Left hindlimb (tissue), 1 donor: ENCODE data around the gene TNFAIP8L2.
A peak's percentile ranks its signal among the peaks of the same experiment; 100 is the strongest.
"Not testable (repeated sequence)": the region's sequence is repeated elsewhere in the genome, so short reads cannot be mapped to it uniquely, and the experiment has no call there.

Experiments
- DNase-seq: peaks from one replicate; pipeline ENCODE4 v3.0.0-alpha.2; 2018

Gene TNFAIP8L2

DNA sequence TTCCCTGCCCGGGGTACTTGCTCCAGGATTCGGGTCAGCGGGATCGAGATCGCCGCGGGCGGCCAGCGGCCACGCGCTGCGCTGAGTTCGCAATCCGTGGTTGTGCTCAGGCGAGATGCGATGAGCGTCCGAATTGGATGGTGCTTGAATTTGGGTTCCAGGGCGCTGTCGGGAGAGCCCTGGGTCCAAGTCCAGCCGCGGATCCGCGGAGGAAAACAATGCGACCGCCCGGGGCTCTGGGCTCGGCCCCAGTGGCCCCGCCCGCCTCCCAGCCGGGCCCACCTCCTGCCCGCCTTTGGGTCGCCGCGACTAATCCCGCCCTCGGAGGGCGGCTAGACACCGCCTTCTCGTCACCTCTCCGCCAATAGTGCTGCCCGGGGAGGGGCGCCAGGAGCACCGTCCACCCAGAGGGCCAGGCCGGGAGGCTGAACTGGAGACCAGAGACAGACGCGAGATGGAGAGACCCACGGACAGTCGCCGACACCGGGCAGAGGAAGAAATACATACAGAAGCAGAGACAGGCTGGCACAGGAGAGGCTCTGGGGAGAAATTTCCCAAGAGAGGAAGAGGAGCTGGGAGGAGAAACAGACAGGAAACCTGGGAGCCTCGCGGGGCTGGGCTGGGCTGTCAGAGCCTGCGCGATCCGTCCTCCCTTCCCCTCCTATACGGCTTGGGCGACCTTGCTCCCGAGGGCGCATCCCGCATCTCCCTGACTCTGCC lies 9.9 kb upstream of the TNFAIP8L2 start, which contains the start of gene SEMA6C:
Gene SEMA6C, minus strand, starts transcription at position 220 of the 720 bp plus-strand sequence. CDS start 4,010 bp downstream, outside the sequence.
- peak; percentile 96 for DNase-seq

GRCh38 chr1:151147132-151147503 lies 9.3 kb upstream of the TNFAIP8L2 start:
- no peak for DNase-seq

DNA sequence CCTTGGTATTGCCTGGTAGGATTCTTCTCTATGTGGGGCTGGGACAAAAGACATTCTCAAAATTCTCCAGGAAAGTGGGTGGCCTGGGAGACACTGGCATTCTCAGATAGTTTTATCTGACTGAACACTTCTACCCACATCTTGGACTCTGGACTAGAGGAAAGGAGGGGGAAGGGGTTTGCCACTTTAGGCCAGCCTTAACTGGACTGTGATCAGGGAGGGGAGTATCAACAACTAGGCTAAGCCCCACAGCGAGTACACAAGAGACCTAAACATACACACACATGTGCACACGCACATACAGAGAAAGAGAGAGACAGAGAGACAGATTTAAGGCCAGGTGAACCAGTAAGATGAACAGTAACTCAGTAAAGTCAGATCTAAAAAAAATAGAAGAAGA lies 8.8 kb upstream of the TNFAIP8L2 start:
- no peak for DNase-seq

GRCh38 chr1:151157067-151157531 lies 650 bp downstream of the TNFAIP8L2 start:
- no peak for DNase-seq

GRCh38 chr1:151158326-151158725 lies 1.9 kb downstream of the TNFAIP8L2 start:
- DNase-seq: no peak

DNA sequence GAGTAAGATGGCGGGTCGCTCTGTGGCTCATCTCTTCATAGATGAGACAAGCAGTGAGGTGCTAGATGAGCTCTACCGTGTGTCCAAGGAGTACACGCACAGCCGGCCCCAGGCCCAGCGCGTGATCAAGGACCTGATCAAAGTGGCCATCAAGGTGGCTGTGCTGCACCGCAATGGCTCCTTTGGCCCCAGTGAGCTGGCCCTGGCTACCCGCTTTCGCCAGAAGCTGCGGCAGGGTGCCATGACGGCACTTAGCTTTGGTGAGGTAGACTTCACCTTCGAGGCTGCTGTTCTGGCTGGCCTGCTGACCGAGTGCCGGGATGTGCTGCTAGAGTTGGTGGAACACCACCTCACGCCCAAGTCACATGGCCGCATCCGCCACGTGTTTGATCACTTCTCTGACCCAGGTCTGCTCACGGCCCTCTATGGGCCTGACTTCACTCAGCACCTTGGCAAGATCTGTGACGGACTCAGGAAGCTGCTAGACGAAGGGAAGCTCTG lies 2.4 kb downstream of the TNFAIP8L2 start:
- no peak for DNase-seq

DNA sequence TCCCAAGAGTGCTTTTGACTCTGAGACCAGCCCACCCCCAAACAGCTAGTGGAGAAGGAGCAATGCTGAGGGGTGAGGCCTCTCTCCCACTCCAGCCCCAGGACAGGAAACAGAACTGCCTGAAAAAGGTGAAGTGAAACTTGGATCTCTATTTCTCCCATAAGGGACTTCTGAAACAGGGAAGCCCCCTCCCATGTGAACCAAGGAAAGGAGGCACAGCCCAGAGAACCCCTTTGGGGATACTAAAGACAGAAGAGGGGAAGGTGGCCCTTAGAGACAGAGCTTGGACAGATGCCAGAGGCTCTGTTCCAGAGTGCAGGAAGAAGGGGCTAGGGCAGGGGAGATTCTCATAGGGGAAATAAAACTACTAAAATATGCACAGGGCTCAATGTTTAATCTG lies 2.9 kb downstream of the TNFAIP8L2 start:
- no peak for DNase-seq

DNA sequence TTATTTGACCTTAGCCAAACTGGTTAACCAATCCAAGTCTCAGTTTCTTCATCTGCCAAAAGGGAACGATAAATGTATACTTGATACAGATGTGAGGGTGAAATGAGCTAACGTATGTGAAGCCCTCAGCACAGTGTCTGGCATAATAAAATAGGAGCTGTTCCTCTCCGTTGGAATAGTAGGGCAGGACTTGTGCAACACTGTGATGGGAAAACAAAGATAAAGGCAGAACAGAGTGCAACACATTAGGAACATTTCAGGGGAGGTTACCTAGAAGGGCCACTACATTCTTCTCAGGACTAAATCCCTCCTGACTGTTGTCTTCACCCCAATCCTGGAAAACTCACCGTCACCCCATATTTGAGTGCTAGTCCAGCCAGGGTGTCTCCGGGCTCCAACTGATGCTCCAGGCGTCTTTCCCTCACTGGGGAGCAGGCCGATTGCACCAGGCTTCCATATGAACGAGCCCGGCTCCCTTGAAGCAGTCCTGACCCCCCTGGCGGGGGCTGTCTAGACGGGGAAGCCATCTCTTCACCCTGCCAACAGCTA lies 8.4 kb downstream of the TNFAIP8L2 start:
- no peak for DNase-seq

DNA sequence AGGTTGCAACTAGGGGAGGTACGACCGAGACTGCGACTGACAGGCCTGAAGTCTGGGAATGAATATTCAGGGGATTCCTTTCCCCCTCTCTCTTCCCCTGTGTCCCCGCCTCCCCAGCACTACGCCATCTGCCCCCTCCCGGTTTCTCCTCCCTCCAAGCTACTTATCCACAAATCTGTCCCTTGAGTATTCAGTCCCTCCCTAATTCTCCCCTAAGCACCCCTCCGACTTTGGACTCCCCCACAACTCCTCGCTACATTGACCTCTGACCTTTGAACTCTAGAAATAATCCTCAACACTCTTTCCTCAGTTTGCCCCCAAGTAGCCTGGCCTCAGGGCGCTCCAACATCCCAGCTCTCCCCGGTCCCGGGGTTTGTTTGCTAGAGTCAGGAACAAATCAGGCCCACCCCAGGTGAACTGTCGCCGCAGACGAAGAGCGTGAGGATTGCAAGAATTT lies 8.9 kb downstream of the TNFAIP8L2 start:
- peak; percentile 63 for DNase-seq

DNA sequence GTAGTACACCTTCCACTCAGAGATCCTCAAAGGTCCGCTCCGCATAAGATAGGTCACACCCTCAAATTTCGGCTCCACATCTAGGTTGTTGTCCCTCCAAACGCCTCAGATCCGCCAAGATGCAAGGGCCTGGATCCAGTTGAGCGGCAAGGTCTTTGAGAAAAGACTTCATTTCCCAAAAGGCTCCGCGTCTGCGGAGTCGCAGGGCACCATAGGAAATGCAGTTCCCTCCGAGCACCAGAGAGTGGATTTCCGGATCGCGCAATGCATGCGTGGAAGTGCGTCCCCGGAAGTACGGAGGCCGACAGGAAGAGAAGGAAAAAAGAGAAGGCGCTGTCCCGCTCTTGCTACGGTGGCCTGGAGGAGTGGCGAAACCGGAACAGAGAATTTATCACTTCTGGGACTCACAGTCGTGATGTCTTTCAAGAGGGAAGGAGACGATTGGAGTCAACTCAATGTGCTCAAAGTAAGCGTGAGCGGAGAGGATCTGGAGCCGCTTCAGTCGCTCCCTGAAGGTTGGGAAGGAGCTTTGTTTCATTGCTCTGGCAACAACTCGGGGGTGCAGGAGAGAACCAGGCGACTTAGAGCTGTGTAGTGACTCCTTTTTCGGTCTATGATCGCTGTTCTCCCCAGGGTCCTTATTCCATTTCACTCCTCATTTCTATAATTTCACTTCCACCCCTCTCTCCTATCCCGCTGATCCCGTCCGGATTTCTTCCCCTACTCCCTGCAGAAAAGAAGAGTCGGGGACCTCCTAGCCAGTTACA lies 9.5 kb downstream of the TNFAIP8L2 start, which contains the start of the genes LYSMD1 and SCNM1:
Gene LYSMD1, minus strand, starts transcription at position 165 of the 767 bp plus-strand sequence. CDS start 644 bp downstream, outside the sequence.
Gene SCNM1, plus strand, starts transcription at position 407 of the 767 bp plus-strand sequence. Its CDS starts 9 bp downstream, at position 416.
- DNase-seq: peak; percentile 98

DNA sequence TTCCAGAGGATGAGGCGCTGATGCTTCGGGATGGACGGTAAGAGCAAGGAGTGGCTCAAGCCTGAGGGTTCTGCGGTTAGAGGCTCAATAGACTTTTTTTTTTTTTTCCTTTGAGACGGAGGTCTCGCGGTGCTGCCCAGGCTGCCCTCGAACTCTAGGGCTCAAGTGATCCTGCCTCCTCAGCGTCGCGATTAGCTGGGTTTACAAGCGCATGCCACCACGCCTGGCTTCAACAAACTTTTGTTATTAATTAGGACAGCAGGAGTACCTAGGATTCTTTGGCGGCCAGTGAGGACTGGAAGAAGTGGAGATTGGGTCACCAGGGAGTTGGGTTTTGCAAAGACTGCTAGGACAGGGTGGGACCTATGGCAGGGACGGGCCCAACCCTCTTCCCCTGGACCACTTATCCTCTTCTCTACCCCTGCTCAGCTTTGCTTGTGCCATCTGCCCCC lies 10.1 kb downstream of the TNFAIP8L2 start:
- DNase-seq: no peak

DNA sequence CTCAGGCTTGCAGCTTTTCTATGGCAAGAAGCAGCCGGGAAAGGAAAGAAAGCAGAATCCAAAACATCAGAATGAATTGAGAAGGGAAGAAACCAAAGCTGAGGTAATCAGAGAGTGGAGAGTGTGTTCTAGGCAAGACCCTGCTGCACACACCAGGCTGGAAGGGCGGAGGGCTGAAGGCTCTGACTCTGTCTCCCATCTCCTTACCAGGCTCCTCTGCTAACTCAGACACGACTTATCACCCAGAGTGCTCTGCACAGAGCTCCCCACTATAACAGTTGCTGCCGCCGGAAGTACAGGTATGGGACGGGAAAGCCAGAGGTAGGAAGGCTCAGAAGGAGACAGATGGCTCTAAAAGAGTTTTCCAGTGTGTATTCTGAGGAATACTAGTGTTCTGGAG lies 10.7 kb downstream of the TNFAIP8L2 start:
- DNase-seq: no peak

GRCh38 chr1:151171190-151171589 lies 14.7 kb downstream of the TNFAIP8L2 start:
- DNase-seq: no peak

DNA sequence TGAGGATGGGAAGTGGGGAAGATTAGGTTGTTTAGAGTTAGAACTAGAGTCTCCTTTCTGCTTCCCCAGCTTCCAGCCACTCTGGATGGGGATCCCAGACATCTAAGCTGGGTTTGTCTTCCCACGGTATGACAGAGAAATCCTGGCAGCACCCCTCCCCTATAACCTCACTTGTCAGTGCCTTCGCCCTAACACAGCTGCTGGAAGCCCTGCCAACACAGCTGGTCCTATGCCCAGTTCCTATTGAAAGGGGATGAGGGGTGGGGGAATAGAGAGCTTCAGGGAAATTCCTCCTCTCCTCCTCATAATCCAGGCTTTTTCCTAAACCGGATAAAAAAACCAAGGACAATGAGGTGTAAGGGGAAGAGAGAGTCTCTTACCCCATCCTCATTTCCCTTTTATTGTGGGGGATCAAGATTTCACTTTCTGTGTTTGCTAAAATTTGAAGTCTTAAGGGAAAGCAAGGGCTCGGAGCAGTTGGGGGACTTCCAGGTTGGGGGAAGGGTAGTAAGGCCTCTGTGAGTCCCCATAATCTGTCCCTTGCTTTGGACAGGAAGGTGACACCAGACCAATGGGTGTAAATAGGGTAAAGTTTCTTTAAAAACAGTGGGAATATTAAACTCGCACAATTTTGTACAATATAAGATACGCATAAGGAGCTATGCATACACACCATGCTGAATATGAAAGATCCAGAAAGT lies 18.7 kb downstream of the TNFAIP8L2 start:
- DNase-seq: peak; percentile 73

DNA sequence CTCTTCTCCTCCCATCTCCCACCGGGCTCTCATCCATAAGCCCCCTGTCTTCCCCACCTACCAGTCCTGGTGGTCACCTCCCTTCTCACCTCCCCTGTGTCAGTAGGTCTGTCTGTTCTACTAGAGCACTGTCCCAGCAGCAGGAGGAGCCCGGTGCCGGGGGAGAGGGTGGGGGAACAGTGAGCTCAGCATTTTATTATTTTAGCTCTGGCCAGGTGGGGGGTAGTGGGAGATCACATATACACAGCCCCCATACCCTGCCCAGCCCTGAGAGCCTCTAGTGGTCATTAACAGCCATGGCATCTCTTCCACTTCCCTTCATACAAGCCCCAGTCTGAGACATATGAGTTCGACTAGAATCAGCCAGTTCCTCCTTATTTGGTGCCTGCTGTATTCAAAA lies 19.4 kb downstream of the TNFAIP8L2 start, which contains the start of gene TMOD4:
Gene TMOD4, minus strand, starts transcription at position 119 of the 400 bp plus-strand sequence. CDS start 1,106 bp downstream, outside the sequence.
- DNase-seq: no peak

GRCh38 chr1:151176514-151177045 lies 20.1 kb downstream of the TNFAIP8L2 start:
- DNase-seq: no peak

DNA sequence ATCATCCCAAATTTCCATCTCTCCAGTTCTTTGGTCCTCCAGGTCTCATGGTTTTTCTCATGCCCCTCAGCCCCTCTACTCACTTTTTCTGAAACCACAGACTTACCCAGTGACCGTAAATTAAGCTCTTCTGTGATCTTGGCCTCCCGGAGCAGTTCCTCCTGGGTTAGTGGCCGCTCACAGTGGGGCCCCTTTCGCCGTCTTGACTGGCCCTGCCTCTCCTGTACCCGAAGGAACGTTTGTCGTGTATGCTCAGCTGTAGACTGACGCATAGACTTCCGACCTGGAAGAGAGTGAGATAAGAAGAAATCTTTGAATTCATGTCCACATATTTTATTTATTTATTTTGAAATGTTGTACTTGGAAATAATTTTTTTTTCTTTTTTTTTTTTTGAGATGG lies 27.8 kb downstream of the TNFAIP8L2 start:
- DNase-seq: no peak

DNA sequence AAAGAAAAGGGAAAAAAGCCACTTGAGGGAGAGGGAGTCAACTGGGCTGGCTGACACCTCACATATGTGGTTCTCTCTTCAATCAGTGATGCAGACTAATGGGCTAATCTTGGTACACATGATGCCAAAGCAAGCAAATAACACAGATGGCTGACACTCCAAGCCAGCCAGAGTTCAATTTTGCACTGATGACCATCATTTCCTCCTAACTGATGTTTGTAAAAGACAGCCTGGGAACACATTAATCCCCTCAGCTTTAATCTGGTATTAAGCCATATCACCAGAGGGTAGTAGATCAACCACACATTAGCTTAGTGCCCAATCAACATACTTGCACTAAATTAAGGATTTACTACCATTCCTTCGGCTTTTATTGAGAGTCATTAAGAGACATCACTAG lies 30.8 kb downstream of the TNFAIP8L2 start:
- no peak for DNase-seq

- DNase-seq: not testable (repeated sequence)
These were observed 32.2 kb downstream of the TNFAIP8L2 start for GRCh38 chr1:151188667-151189066.

DNA sequence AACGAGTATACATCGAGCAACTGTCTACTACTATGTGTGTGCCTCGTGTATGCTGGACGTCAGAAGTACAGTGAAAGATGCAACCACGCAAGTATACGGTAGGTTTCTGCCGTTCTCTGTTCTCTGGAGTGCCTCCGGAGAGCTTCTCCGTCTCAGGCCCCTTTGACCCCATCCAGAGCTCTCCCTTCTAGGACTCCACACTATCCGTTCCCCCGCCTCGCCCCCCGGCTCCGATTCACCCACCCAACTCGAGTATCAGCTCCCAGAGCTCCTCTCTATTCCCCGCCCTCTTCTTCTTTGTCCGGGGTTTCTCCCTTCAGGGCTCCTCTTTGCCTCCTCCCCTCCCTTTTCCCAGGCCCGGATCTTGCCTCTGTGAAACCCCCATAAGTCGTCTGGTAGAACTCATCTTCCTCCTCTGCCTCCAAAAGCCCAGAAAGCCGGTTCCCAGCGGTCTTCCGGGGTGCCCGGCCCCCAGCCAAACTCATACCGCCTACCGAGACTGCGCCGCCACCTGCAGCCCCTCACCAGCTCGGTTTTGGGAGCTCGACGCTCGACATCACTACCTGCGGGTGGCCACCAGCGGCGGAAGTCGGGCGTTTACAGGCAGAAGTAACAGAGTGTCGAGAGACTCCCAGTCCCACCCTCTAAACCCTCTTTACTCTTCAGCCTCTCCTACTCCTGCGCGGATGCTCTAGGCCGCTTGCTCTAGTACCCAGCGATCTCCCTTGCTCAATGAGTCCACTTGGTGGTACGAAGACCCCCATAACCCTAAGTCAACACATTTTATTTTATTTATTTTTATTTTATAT lies 33.4 kb downstream of the TNFAIP8L2 start, which contains the start of gene VPS72:
Gene VPS72, minus strand, starts transcription at position 561 of the 809 bp plus-strand sequence. Its CDS starts 76 bp downstream, at position 485.
- peak; percentile 90 for DNase-seq

DNA sequence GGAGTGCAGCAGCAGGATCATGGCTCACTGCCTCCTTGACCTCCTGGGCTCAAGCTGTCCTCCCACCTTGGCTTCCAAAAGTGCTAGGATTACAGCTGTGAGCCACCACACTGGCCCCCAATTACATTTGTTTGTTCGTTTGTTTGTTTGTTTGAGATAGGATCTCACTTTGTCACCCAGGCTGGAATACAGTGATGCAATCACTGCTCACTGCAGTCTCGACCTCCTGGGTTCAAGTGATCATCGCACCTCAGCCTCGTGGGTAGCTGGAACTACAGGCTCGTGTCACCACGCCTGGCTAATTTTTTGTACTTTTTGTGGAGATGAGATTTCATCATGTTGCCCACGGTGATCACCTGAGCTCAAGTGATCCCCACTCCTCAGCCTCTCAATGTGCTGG lies 35.6 kb downstream of the TNFAIP8L2 start:
- no peak for DNase-seq
